Caco-2 (cell line): Measurements from ENCODE around the gene TMEM117. TPM values are rescaled to one million over a fixed set of nuclear protein-coding genes. Genes with fewer than 3 reads are reported as not detected.
A peak's percentile ranks its signal among the peaks of the same experiment; 100 is the strongest.

ENCODE experiments used
- BruUV-seq: library from RNA; stranded (reverse); fragments of 400-500 nt; replicated peaks from 2 replicates; lab custom pipeline; 2021; lab: Mats Ljungman, UMichigan
- CTCF ChIA-PET: fragments of 300-600 bp; sonication (Branson Sonifier 250); formaldehyde crosslinking; loops from one replicate; lab custom pipeline; 2022; ENCODE audit warnings: antibody characterized with exemption; lab: Charles Lee
- POLR2A ChIA-PET: fragments of 300-600 bp; sonication (Branson Sonifier 250); formaldehyde crosslinking; loops from one replicate; lab custom pipeline; 2022; ENCODE audit warnings: antibody characterized with exemption; lab: Charles Lee
- DNase-seq, 2 experiments: peaks; one replicate each; pipeline versions ENCODE4 v3.0.0 to v3.0.0-alpha.2; 2020 to 2022
- H3K27me3 ChIP-seq: replicated peaks from 2 replicates; pipeline ENCODE4 v1.6.0; 2011; ENCODE audit warnings: low read length; ENCODE audit not compliant: control insufficient read depth, insufficient read depth
- H3K36me3 ChIP-seq: 2 replicates; pipeline ENCODE4 v1.5.1; 2011; ENCODE audit warnings: low read length; ENCODE audit not compliant: control insufficient read depth, insufficient read depth
- H3K4me1 ChIP-seq: fragments of 250-450 bp; sonication (Bioruptor Pico); 2 replicates; pipeline ENCODE4 v1.5.1; 2020; ENCODE audit warnings: mild to moderate bottlenecking
- H3K4me3 ChIP-seq: 2 replicates; pipeline ENCODE4 v1.5.1; 2011; ENCODE audit warnings: low read depth, mild to moderate bottlenecking, control low read depth, low read length
- H3K9me3 ChIP-seq: fragments of 250-450 bp; sonication (Bioruptor Pico); 2 replicates; pipeline ENCODE4 v1.5.1; 2020; ENCODE audit warnings: mild to moderate bottlenecking, moderate library complexity
- H3K27ac Mint-ChIP-seq: one replicate; pipeline ENCODE4 v1.8.0; 2022; ENCODE audit warnings: mixed read lengths; ENCODE audit not compliant: unreplicated experiment
- H3K27me3 Mint-ChIP-seq: one replicate; pipeline ENCODE4 v1.8.0; 2022; ENCODE audit warnings: mixed read lengths; ENCODE audit not compliant: insufficient read depth, unreplicated experiment
- H3K36me3 Mint-ChIP-seq: one replicate; pipeline ENCODE4 v1.8.0; 2022; ENCODE audit warnings: mild to moderate bottlenecking, mixed read lengths; ENCODE audit not compliant: insufficient read depth, unreplicated experiment
- H3K4me1 Mint-ChIP-seq: one replicate; pipeline ENCODE4 v1.8.0; 2022; ENCODE audit warnings: low read depth, mixed read lengths; ENCODE audit not compliant: unreplicated experiment
- H3K4me3 Mint-ChIP-seq: one replicate; pipeline ENCODE4 v1.8.0; 2022; ENCODE audit warnings: mild to moderate bottlenecking, moderate library complexity, mixed read lengths; ENCODE audit not compliant: unreplicated experiment
- H3K9me3 Mint-ChIP-seq: one replicate; pipeline ENCODE4 v1.8.0; 2022; ENCODE audit warnings: mixed read lengths; ENCODE audit not compliant: unreplicated experiment
- intact Hi-C: fragments of 100-400 bp; cut with micrococcal nuclease; formaldehyde crosslinking; loops from one replicate; pipeline ENCODE4 v1.10.0; 2022; ENCODE audit not compliant: unreplicated experiment
- total RNA-seq: library from RNA; stranded (reverse); gene quantifications from 2 replicates; pipeline ENCODE4 v1.2.3, GENCODE V29; 2022
- TF ChIP-seq, protein P1 (sequence below), 2 experiments: fragments of 200-600 bp in 1 of 2; IDR thresholded peaks; 1 replicate in 1 of 2; 2 replicates in 1 of 2; pipeline versions ENCODE4 v1.5.1 to v1.8.0; 2011 to 2022; ENCODE audit warnings: antibody characterized with exemption in 1 of 2, control low read depth in 1 of 2, inconsistent platforms in 1 of 2, low read depth in 1 of 2, low read length in 1 of 2, mild to moderate bottlenecking in 1 of 2, moderate library complexity in 1 of 2; ENCODE audit not compliant: insufficient read depth in 1 of 2, severe bottlenecking in 1 of 2, unreplicated experiment in 1 of 2

Gene TMEM117
- total RNA-seq, 1 experiment from 2014 or later, result 34.1 TPM

DNA sequence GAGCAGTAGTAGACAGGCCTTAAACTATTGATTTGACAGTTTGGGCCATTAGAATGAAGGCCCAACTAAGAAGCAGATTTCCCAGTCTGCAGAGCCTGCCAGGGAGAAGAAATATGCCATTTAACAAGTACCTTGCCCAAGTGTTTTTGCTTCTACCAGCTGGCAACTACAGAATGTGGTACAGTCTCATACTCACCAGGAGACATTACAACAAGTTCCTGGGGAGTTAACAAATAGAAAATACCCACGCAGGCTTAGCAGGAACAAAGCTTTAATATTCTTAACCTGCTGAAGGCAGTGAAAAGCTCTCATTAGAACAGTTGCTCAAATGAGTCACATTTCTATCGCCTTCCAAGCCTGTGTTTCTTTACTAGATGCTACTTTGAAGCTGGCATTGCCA is 241.0 kb downstream of the TMEM117 start:
- TF ChIP-seq, protein P1, sequence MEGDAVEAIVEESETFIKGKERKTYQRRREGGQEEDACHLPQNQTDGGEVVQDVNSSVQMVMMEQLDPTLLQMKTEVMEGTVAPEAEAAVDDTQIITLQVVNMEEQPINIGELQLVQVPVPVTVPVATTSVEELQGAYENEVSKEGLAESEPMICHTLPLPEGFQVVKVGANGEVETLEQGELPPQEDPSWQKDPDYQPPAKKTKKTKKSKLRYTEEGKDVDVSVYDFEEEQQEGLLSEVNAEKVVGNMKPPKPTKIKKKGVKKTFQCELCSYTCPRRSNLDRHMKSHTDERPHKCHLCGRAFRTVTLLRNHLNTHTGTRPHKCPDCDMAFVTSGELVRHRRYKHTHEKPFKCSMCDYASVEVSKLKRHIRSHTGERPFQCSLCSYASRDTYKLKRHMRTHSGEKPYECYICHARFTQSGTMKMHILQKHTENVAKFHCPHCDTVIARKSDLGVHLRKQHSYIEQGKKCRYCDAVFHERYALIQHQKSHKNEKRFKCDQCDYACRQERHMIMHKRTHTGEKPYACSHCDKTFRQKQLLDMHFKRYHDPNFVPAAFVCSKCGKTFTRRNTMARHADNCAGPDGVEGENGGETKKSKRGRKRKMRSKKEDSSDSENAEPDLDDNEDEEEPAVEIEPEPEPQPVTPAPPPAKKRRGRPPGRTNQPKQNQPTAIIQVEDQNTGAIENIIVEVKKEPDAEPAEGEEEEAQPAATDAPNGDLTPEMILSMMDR (IDR thresholded peaks at IDR 0.05; ENCODE audit: insufficient read depth in 1 of 2, low read depth in 1 of 2, low read length in 1 of 2, severe bottlenecking in 1 of 2, unreplicated experiment in 1 of 2), result no peak
- ChIA-PET POLR2A (no interaction called here), CTCF (no interaction called here)
- DNase-seq, result no peak
- H3K36me3 Mint-ChIP-seq, result no peaks in the 10 kb centered on the region
- no peaks in the 10 kb centered on the region for H3K27me3 Mint-ChIP-seq
- Histone ChIP-seq H3K27me3 (no peaks in the 10 kb centered on the region), H3K4me3 (no peak overlapping the region), H3K36me3 (no peaks in the 10 kb centered on the region), H3K9me3 (no peaks in the 10 kb centered on the region), H3K4me1 (no peaks in the 10 kb centered on the region)
- BruUV-seq, result no TSS peak
- no peaks in the 10 kb centered on the region for H3K4me1 Mint-ChIP-seq
- no peaks in the 10 kb centered on the region for H3K9me3 Mint-ChIP-seq
- intact Hi-C loops, result no loop called here
- no peak overlapping the region for H3K27ac Mint-ChIP-seq
- H3K4me3 Mint-ChIP-seq, result no peak overlapping the region

DNA sequence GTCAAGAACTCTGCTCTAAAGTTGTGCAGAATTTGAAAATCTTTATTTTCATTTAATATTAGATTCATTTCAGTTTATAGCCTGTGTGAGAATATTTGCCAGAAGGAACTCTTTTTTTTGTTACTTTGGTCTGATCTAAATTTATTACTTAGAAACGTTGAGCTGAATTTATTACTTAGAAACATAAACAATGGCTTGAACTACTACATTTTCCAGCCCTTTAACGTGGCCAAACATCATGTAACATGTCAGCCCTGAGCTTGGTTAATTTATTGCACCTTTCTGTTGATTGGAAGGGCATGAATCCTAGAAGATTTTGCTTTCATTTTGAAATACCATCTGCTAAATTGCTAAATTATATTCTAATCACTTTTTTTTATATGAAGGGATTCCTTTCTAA is 241.4 kb downstream of the TMEM117 start:
- no peaks in the 10 kb centered on the region for H3K27me3 Mint-ChIP-seq
- Histone ChIP-seq H3K27me3 (no peaks in the 10 kb centered on the region), H3K9me3 (no peaks in the 10 kb centered on the region), H3K4me1 (no peaks in the 10 kb centered on the region), H3K36me3 (no peaks in the 10 kb centered on the region), H3K4me3 (no peak overlapping the region)
- no peak overlapping the region for H3K4me3 Mint-ChIP-seq
- ChIA-PET CTCF (no interaction called here), POLR2A (no interaction called here)
- H3K4me1 Mint-ChIP-seq, result no peaks in the 10 kb centered on the region
- H3K27ac Mint-ChIP-seq, result no peak overlapping the region
- intact Hi-C loops, result no loop called here
- TF ChIP-seq, protein P1 (IDR thresholded peaks at IDR 0.05; ENCODE audit: insufficient read depth in 1 of 2, low read depth in 1 of 2, low read length in 1 of 2, severe bottlenecking in 1 of 2, unreplicated experiment in 1 of 2), result no peak
- no peaks in the 10 kb centered on the region for H3K36me3 Mint-ChIP-seq
- H3K9me3 Mint-ChIP-seq, result no peaks in the 10 kb centered on the region
- BruUV-seq, result no TSS peak
- DNase-seq, result no peak

DNA sequence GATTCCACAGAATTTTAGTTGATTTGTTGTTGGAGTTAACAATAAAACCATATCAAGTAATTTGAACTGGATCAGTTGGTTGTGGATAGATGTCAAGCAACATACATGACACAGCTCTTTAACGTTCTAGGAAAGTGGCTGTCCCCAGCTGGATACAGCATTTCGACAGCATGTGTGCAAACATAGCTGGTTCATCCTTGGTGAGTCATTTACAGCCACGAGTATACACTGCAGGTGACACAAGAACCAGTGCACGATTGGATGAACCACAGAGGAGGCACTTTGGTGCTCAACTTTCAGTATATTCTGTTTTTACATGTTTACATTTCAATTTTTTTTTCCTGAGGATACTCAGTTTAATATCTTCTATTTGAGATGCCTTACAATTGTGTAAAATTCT is 242.4 kb downstream of the TMEM117 start:
- ChIA-PET POLR2A (no interaction called here), CTCF (no interaction called here)
- Histone ChIP-seq H3K27me3 (no peaks in the 10 kb centered on the region), H3K4me3 (no peak overlapping the region), H3K4me1 (no peaks in the 10 kb centered on the region), H3K36me3 (no peaks in the 10 kb centered on the region), H3K9me3 (no peaks in the 10 kb centered on the region)
- no peak overlapping the region for H3K4me3 Mint-ChIP-seq
- TF ChIP-seq, protein P1 (IDR thresholded peaks at IDR 0.05; ENCODE audit: insufficient read depth in 1 of 2, low read depth in 1 of 2, low read length in 1 of 2, severe bottlenecking in 1 of 2, unreplicated experiment in 1 of 2), result no peak
- peak in 1 of 2 experiments; percentile 14 for DNase-seq
- no peaks in the 10 kb centered on the region for H3K9me3 Mint-ChIP-seq
- intact Hi-C loops, result no loop called here
- no peaks in the 10 kb centered on the region for H3K4me1 Mint-ChIP-seq
- H3K27me3 Mint-ChIP-seq, result no peaks in the 10 kb centered on the region
- H3K36me3 Mint-ChIP-seq, result no peaks in the 10 kb centered on the region
- no TSS peak for BruUV-seq
- H3K27ac Mint-ChIP-seq, result no peak overlapping the region
